Umbilical cord (tissue), 2 donors: Measurements from ENCODE around the gene IFNL2. TPM values are rescaled to one million over a fixed set of nuclear protein-coding genes. Genes with fewer than 3 reads are reported as not detected.
"Not testable (repeated sequence)": the region's sequence is repeated elsewhere in the genome, so short reads cannot be mapped to it uniquely, and the experiment has no call there.

ENCODE experiments used
- DNase-seq: peaks from one replicate; pipeline ENCODE4 v3.0.0-alpha.2; 2015; ENCODE audit warnings: low spot score
- total RNA-seq: library from RNA; depleted of rRNA; stranded (reverse); fragments of >200 nt; gene quantifications from one replicate; pipeline ENCODE4 v1.2.3, GENCODE V29; 2014; ENCODE audit warnings: low replicate concordance; ENCODE audit not compliant: insufficient read depth

Gene IFNL2
- total RNA-seq, 1 donor from 2014 or later, result not detected

DNA sequence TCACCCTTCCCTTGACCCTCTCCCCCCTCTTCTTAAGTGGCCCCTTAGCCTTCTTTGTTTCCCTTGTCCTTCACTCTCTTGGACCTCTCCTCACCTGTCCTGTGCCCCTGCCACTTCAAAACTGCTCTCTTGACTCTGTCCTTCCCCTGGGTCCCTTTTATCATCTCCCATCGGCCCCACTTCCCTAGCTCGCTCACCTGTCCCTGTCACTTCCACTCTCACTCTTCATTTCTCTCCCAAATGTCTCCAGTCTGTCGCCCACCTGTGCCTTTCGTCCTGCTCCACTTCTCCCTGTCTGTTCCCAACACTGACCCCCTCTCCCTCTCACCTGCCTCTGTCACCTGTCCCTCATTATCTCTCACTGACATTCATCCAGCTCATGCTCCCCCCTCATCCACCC, 28.7 kb downstream of the IFNL2 start:
- no peak for DNase-seq

DNA sequence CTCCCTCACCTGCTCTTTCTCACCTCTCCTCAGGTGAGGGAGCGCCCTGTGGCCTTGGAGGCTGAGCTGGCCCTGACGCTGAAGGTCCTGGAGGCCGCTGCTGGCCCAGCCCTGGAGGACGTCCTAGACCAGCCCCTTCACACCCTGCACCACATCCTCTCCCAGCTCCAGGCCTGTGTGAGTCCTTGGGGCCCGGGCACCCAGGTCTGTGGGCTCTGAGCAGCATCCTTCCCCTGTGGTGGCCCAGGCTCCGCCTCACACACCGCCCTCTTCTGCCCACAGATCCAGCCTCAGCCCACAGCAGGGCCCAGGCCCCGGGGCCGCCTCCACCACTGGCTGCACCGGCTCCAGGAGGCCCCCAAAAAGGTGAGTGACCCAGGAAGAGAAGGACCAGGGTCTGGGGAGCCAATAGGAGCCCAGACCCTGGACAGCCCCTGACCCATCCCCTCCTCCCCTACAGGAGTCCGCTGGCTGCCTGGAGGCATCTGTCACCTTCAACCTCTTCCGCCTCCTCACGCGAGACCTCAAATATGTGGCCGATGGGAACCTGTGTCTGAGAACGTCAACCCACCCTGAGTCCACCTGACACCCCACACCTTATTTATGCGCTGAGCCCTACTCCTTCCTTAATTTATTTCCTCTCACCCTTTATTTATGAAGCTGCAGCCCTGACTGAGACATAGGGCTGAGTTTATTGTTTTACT, 29.9 kb downstream of the IFNL2 start:
- no peak for DNase-seq

DNA sequence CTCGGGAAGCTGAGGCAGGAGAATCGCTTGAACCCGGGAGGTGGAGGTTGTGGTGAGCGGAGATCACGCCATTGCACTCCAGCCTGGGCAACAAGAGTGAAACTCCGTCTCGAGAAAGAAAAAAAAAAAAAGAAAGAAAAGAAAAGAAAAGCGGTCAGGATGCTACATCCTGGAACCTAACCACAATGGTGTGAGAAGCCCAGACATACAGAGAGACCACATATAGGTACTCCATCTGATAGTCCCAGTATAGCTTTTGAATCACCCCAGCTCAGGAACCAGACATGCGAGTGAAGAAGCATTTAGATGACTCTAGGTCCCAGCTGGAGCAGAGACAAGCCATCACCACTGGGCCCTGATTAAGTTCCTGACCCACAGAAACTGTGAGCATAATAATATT, 31.2 kb downstream of the IFNL2 start:
- DNase-seq, result no peak

DNA sequence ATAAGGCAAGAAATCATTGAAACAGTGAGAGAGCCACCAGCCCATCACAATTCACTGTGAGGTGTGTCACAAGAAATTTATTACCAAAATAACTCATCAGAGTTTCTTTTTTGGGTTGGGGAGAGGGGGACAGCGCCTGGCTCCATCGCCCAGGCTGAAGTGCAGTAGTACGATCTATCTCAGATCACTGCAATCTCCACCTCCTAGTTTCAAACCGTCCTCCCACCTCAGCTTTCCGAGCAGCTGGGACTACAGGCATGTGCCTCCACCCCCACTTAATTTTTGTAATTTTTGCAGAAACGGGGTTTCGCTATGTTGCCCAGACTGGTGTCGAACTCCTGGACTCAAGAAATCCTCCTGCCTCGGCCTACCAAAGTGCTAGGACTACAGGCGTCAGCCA, 31.6 kb downstream of the IFNL2 start:
- no peak for DNase-seq

DNA sequence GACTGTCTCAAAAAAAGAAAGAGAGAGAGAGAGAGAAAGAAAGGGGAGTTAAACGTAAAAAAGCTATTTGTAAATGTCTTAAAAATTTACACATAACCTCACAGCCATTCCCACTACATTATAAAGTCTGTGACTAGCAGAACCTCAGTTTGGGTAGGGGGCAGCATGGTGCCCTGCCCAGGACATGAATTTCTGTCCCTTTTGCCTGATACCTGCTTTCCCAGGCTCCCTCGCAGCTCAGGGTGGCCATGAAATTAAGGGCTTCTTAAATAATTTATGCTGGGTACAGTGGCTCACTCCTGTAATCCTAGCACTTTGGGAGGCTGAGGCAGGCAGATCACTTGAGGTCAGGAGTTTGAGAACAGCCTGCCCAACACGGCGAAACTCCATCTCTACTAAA, 32.8 kb downstream of the IFNL2 start:
- DNase-seq, result no peak

DNA sequence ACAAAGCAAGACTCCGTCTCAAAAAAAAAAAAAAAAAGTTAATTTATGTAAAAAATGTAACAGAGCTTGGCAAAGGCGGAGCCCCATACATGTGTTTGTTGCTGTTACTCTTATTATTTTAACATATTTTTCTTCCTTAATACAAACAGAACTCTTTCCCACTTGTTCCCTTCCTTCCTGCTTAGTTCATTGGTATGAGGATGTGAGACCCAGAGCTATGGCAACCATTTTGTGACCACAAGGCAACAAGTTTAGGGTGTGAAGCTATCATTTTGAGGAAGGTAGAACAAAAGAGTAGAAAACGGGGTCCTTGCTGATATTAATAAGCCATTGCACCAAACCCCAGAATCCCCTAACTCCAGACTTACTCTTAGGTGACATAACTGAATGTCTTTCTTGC, 33.4 kb downstream of the IFNL2 start:
- no peak for DNase-seq

DNA sequence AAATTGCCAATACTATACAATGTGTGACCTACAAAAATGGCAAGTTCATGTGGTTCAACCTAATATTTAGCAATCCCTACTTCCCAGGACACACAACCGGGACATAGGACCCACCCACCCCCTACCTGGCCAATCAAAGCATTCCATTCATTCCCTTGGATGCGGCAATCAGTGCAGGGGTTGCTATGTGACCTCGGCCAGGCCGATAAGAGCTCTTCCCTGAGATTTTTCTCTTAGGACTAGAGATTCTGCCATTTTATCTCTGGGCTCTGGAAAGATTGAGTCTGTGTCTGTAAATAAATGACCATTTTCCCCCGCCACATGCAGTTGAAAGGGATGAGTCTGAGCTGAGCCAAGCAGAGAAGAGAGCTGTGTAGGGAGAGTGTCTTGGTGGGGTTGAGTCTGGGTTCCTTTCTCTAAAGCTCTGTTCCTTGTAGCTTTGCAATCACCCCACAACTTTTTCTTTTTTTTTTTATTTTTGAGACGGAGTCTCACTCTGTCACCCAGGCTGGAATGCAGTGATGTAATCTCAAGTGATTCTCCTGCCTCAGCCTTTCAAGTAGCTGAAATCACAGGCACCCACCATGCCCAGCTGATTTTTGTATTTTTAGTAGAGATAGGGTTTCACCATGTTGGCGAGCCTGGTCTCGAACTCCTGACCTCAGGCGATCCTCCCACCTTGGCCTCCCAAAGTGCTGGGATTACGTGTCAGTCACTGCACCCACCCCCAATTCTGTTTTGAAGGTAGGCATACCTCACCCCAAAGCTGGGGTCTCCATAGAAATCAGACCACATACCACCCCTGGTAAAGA, 35.4 kb downstream of the IFNL2 start:
- peak; percentile 60 for DNase-seq

DNA sequence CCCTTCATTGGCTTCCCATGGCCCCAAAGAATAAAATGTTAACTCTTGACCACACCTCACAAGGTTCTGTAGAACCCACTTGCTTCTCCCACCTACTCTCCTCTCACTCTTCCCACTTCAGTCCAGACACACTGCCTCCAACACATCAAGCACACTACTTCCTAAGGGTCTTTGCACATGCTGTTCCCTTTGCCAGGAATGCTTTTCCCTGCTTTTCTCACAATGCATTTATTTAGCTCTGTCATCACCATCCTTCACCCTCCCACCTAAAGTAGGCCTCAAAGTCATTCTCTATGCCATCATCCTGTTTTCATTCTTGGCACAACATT, 36.0 kb downstream of the IFNL2 start:
- DNase-seq, result no peak

DNA sequence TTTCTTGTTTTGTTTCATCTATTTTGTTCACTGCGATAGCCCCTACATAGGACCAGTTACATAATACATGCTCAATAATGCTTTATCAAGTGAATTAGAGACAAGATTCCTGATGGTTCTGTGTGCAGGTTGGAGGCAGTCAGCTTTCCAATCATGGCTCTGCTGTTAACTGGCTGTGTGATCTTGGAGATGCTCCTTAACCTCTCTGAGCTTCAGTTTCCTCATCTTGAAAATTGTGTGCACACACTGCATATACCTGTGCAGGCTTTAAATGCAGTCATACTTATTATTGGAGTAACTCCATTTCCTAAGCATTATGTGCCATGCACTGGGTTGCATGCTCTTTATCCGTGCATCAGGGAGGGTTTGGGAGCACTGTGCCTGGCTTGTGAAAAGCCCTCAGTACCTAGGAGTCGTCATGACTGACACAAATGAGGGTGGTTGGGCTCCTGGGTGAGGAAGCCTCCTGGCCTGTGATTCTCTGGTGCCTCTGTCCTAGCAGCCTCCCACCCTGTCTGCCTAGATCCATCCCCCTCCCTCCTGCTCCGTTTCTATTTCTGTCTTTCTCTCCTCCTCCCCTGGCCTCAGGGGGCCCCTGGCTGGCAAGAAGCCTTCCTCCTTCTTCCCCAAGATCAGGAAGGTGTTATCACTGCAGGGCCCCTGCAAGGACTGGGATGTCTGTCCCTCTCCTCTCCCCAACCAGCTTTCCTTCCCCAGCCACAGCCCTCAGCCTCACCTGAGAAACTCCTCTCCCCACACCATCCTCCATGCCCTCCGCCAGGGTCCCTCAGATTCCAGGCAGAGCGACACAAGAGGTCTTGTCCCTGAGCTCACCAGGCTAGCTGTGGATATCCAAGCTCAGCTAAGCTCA, 36.7 kb downstream of the IFNL2 start:
- DNase-seq, result peak; percentile 76

DNA sequence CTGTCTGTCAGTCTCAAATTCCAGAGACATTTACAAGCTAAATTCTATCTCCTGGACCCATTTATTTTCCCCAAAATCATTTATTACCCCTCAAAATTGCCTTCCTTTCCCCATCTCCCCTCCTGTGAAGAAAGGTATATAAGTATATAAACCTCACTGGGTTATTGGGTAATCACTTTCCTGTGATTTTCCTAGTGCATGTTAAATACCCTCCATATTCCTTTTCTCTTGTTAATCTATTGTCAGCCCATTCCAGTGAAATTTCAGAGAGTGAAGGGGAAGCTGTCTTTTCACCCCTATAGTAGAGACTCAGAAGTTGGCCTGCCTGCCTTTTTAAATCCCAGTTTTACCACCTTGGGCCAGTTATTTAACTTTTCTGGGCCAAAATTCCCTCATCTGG, 37.9 kb downstream of the IFNL2 start:
- DNase-seq, result no peak

DNA sequence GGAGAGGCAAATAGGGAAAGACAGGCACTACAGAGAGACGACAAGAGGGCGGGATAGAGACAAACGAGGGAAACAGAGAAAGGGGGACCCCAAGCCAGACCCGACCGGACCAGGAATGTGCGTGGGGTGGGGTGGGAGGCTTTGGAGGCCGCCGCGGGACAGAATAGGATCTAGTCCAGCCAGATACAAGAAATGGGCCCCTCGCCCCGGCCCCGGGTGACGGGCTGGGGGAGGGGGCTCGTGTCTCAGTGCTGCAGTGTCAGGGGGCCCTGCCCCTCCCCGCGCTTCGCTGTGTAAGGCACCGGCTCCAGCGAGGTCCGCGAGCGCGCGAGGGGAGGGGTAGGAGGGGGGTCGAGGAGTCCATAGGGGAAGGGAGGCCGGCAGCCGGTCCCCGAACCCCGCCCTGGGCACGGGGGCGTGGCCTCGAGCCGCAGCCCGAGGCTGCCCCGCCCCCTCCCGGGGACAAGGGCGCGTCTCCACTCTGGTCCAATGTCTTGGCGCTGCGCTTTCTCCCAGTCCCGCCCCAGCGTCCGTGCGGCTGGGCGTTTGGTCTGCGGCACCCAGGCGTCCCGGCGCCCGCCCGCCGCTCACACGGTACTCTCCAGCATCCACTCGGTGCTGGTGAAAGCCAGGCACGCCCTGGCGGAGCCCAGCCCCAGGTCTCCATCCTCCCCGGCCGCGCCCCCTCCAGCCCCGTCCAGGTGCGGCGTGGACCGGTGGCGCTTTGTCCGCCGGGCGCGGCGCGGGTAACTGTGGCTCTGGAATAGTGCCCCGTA, 39.0 kb downstream of the IFNL2 start:
- peak; percentile 78 for DNase-seq

DNA sequence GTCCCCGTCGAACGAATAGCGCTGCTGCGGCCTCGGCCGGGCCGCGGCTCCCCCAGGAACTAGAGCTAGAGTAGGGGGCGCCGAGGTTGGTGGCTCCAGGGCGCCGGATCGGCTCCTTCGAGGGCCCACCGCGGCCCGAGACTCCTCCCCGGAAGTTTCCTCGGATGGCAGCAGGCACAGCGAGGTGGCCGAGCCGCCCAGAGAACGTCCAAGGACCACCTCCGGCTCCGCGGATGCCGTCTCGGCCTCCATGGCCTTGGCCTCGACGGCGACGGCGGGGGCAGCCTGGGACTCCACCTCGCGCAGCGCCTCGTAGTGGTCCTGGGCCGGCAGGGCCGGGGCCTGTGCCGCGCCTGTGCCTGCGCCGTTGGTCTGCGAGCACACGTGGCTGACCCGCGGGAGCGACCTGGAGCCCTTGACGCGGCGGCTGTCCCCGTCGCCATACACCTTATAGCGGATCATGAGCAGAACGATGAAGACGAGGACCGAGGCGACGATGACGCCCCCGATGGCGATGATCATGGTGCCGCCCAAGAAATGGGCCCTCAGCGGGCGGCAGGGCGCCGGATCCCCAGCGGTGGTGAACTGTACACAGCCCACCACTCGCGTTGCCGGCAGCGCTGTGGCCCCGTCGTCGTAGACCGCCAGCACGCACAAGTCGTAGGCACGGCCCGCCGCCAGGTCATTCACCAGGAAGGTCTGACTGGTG, 39.8 kb downstream of the IFNL2 start:
- no peak for DNase-seq

DNA sequence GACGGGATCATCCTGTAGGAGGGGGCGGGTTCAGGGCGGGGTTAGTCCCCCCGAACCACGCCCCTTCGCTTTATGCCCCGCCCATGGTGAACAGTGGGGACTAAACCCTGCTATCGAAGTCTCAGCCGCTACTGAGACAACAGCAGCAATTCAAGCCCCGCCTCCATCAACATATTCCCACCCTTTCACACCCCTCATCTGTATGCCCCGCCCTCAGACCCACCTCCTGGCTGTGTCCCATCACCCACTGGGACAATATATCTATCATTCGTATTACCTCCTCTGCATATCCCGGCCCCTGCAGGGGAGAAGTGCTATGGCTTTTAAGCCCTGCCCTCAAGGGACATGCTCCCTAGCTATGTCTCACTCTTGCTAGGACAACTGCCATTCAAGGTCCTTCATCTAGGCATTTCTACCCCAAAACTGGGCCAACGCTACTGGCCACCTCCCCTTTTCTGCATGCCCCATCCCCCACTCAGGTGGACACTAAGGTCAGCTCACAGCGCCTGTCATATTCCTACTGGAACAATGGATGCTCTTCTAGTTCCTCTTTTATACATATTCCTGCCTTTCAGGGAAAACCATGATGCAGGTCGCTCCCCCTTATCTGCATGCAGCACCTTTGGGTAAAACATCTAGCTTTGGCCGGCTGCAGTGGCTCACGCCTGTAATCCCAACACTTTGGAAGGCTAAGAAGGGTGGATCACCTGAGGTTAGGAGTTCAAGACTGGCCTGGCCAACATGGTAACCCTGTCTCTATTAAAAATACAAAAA, 40.5 kb downstream of the IFNL2 start:
- DNase-seq, result no peak

DNA sequence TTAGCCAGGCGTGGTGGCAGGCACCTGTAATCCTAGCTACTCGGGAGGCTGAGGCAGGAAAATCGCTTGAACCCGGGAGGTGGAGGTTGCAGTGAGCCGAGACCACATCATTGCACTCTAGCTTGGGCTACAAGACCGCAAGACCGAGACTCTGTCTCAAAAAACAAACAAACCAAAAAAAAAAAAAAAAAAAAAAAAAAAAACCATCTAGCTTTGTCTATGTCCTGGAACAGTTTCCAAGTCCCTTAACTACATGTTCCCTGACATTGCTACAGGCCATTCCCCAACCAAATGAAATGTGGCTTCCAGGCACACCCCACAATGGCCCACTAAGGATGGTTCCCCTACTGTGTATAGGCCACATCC, 41.1 kb downstream of the IFNL2 start:
- DNase-seq, result not testable (repeated sequence)

DNA sequence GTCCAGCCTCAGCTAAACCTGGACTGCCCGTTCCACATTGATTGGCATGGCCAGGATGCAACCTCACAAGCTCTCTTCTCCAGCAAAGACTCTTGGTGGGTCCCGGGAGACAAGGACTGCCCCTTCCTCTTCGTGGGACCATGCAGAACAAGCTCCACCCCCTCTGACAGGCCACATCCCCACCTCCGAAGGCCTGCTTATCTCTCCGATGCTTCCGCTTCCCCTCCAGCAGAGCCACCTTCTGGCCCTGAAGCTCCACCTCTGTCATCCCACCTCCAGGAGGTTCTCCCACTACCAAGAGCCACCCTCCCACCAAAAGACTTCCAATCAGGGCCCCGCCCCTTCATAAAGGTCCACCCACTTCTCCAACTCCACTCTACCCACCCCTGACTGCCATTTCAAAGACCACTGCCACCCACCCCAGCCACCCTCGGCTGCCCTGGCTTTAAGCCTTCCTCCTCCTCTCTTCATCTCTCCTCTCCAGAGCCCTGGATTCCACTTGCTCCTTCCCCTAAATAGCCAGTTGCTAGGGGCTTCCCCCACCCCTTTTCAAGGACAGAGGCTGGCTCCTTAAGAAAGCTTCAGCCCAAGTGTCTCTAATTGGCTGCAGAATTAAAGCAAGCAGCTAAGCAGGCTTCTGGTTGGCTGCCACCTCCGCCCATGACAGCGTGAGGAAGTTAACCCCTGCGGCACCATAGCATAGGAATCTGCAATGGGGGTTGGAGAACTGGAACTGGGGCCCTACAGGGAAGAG, 42.5 kb downstream of the IFNL2 start:
- peak; percentile 40 for DNase-seq

DNA sequence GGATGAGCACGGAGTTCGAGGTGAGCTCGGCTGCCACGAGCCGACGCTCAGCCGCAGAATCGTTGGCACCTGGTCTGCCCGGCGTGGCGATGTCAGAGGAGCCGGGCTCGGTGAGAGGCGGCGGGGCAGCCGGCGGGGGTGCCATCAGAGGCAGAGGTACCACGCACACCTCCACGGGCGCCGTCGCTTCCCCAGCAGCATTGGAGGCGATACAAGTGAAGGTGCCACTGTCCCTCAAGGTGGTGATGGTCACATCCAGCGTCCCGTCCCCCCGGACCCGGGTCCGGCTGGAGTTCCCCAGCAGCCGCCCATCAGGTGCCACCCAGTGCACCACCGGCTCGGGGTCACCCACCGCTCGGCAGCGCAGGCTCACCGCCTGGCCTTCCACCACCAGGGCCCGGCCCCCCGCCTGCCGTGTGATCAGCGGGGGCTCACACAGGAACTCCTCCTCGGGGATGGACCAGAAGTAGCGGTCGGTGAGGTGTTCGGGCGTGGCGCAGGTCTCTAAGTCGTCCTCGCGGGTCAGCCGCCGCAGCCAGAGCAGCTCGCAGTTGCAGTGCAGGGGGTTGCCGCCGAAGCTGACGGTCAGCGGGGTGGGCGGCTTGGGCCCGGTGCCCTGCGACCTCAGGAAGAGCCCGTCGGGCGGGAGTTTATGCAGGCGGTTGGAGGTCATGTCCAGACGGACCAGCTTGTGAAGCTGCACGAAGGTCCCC, 46.0 kb downstream of the IFNL2 start:
- no peak for DNase-seq

DNA sequence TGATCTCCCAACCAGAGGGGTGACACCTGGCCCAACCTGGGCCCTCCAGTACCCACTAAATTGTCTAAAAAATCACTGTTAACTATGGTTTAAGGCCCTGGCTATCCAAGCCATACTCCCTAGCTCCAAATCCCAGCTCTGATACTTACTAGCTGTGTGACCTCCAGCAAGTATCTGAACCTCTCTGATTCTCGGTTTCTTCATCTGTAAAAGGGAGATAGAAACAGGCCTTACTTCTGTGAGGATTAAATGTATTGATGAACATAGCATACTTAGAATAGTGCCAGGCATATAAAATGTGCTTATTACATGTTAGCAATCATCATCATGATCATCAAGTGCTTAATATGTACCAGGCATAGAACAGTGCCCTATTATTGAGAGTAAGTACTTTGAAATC, 47.7 kb downstream of the IFNL2 start:
- DNase-seq, result no peak

DNA sequence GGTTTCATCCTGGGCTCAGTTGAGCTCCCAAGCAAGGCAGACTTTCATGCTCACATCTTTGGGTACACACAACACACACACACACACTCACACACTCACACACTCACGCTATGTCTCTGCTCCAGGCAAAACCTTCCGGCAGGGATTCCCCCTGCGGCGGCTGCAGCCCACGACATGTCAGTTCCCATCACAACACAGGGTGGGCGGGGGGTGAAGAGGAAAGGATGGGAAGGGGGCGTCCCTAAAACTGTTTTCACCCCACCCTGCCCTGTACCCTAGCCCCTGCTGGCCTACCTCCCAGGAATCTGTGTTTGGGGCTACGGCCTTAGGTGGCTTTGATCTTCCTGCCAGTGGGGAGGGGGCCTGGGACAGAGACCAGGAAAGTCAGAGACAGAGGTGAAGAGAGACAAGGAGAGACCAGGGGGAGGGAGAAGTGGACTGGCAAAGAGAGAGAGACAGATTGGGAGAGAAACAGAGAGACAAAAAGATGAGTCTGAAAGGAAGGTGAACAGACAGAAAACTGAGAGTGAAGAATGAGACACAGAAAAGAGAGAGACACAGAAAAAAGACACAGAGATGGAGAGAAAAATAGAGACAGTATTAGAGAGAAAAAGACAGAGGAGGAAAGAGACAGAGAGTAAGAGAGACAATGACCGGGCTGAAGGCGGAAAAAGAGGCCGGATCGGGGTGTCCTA, 48.6 kb downstream of the IFNL2 start:
- no peak for DNase-seq
